ENCODE measurements around the gene LHFPL4.
"Not testable (repeated sequence)": the region's sequence is repeated elsewhere in the genome, so short reads cannot be mapped to it uniquely, and the experiment has no call there.

LHFPL4 gene

GRCh38 chr3:9553021-9553947, at the start of gene LHFPL4:
TSS of gene LHFPL4 (minus strand) at chr3:9553822. CDS start at chr3:9552679, 1,143 bp downstream.
- DNase-seq, result no peak

GRCh38 chr3:9602620-9603019, 49.0 kb upstream of the LHFPL4 start:
- DNase-seq, result no peak

DNA sequence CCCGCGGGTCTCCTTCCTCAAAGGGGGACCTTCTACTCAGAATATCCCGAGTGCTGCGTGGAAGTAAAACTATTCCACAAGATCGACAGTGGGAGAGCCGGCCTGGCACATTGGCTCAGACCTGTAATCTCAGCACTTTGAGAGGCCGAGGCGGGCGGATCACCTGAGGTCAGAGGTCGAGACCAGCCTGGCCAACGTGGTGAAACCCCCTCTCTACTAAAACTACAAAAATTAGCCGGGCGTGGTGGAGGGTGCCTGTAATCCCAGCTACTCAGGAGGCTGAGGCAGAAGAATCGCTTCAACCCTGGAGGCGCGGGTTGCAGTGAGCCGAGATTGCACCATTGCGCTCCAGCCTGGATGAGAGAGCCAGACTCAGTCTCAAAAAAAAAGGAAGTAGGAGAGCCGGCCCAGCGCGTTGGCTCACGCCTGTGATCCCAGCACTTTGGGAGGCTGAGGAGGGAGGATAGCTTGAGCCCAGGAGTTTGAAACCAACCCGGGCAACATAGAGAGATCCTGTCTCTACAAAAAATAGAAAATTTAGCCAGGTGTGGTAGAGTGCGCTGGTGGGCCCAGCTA, 47.5 kb upstream of the LHFPL4 start:
- DNase-seq, result not testable (repeated sequence)

DNA sequence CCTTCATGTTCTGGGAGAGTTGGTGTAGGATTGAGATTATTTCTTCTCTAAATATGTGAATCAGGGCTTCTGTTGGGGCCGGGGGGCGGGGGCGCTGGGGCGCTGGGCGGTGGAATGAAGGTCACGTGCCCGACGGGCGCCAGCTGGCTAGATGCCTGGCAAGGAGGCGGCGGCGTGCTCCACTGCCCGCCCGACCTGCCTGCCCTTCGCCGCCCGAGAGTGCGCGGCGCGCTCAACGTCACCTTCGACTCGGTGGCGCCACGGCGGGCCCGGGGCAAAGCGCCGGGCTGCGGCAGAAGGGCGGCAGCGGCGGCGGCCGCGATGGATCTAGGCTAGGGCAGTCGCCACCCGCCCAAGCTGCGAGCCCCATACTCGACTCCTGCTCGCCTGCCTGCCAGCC, 47.0 kb upstream of the LHFPL4 start:
- peak; percentile 21 for DNase-seq

- DNase-seq, result no peak
Observed at GRCh38 chr3:9598783-9599387, 45.3 kb upstream of the LHFPL4 start.

DNA sequence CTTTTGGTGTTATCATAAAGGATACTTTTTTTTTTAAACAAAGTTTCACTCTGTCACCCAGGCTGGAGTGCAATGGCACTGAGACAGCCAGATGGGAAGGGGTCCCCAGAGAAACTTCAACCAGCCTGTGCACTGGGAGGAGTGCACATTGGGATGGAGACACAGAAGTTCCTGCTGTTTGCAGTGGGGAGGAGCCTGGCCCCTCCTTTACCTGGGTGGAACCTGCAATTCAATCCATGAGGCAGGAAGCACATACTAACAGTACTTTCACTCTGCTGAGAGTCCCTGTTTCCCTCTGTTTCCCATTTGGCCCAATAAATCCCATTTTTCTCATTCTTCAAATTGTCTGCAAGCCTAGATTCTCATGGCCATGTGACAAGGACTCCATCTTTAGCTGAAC, 42.3 kb upstream of the LHFPL4 start:
- no peak for DNase-seq

DNA sequence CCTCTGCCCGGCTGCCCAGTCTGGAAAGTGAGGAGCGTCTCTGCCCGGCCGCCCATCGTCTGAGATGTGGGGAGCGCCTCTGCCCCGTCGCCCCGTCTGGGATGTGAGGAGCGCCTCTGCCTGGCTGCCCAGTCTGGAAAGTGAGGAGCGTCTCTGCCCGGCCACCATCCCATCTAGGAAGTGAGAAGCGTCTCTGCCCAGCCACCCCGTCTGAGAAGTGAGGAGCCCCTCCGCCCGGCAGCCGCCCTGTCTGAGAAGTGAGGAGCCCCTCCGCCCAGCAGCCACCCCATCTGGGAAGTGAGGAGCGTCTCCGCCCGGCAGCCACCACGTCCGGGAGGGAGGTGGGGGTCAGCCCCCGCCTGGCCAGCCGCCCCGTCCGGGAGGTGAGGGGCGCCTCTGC, 38.2 kb upstream of the LHFPL4 start:
- DNase-seq, result not testable (repeated sequence)

DNA sequence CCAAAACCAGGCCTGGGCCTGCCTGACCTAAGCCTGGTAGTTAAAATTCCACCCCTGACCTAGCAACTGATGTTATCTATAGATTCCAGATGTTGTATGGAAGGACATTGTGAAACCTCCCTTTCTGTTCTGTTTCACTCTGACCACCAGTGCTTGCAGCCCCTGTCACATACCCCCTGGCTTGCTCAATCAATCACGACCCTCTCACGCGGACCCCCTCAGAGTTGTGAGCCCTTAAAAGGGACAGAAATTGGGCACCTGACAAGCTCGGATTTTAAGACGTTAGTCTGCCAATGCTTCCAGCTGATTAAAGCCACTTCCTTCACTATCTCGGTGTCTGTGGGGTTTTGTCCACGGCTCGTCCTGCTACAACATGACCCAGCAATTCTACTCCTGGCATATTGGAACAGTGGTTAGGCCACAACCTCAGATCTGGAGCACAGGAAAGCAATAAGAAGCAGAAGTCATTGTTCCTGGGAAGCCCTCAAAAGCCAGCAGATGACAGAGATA, 36.7 kb upstream of the LHFPL4 start:
- no peak for DNase-seq

DNA sequence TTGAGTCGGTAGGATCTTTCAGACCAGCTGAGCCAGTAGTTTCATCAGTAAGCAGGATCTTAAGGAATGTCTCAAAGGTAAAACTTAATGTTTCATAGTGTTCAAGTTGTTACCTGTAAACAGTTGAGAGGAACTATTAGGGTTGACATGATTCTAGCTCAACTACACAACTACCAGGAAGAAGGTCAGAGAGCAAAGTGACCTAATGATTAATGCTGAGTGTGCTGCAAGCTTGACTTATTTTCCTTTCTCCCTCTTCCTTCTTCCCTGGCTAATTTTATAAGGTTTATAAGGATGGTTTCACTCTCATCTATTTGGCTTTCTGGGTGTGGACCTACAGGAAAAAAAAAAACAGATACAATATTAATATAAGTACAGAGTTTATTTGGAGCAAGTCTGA, 30.2 kb upstream of the LHFPL4 start:
- DNase-seq, result no peak

GRCh38 chr3:9583371-9583770, 29.7 kb upstream of the LHFPL4 start:
- no peak for DNase-seq

- DNase-seq, result no peak
Observed at GRCh38 chr3:9582332-9582731, 28.7 kb upstream of the LHFPL4 start.

- DNase-seq, result no peak
Observed at GRCh38 chr3:9581742-9582141, 28.1 kb upstream of the LHFPL4 start.

GRCh38 chr3:9569054-9569453, 15.4 kb upstream of the LHFPL4 start:
- DNase-seq, result no peak

DNA sequence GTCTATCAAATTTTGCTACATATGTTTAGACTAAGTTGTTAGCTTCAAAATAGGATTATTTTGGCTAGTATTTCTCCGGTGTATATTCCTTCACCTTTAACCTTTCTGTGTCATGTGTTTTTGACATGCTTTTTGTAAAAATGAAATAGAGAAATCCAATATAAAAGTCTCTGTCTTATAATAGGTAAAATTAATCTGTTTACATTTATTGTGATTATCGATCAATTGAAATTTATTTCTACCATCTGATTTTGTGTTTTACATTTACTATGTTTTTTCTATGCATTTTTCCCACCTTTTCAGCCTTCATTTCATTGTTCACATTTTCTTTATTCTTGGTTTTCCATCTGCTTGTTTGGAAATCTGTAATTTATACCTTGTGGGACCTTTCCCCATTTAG, 11.7 kb upstream of the LHFPL4 start:
- no peak for DNase-seq

DNA sequence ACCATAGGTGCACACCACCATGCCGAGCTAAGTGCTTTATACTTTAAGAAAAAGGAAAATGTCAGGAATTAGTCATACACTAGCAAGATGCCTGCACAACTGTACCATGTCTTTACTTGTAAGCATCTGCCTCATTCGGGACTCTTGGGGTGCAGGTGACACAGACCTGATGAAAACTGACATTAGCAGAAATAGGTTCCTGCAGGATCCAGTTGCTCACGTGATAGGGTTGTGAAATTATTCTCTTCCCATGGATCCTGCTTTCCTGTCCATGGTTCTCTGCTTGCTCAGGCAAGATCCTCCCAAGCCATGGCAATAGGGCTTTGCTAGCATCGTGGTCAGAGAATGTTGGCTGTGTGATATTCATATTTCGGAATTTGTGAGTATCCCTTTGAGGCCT, 10.2 kb upstream of the LHFPL4 start:
- no peak for DNase-seq

GRCh38 chr3:9560056-9560455, 6.4 kb upstream of the LHFPL4 start:
- DNase-seq, result not testable (repeated sequence)

GRCh38 chr3:9553948-9554513, 409 bp upstream of the LHFPL4 start:
- DNase-seq, result no peak

- peak; percentile 30 for DNase-seq
Observed at GRCh38 chr3:9552252-9552999, 1.2 kb downstream of the LHFPL4 start.

- DNase-seq, result no peak
Observed at GRCh38 chr3:9550999-9551398, 2.6 kb downstream of the LHFPL4 start.

GRCh38 chr3:9549600-9549999, 4.0 kb downstream of the LHFPL4 start:
- no peak for DNase-seq

GRCh38 chr3:9548991-9549390, 4.6 kb downstream of the LHFPL4 start:
- no peak for DNase-seq

GRCh38 chr3:9542182-9542581, 11.4 kb downstream of the LHFPL4 start:
- no peak for DNase-seq

DNA sequence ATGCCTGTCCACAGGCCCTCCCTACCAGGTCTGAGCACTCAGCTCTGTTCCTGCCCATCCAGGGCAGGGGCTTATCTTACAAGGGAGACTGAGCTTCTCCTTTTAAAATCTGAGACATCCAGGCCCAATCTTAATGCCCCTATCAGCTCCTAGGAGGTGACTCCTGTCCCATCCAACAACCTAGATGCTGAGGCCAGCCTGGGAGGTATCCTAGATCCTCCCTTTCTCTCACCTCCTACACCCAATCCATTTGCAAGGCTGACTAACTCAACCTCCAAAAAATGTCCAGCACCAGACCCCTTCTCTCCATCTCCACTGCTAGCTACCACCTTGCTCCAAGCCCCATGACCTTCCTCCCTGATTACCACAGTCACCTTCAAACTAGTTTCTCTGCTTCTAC, 17.4 kb downstream of the LHFPL4 start:
- DNase-seq, result no peak

Measured in activated CD4-positive, alpha-beta T cell treated with anti-CD3 and anti-CD28 coated beads, Interleukin-2, Interleukin-6, amounts not matched to agents 100 ng/mL and 50 ng/mL, durations not matched to agents 16 hours and 8 hours (primary cell).